HEK293 (cell line): ENCODE data around the gene ZNF429.

Source experiments
- BCL11B ChIP-seq: fragments of 450-650 bp; formaldehyde crosslinking; IDR thresholded peaks from 2 replicates; pipeline ENCODE4 v1.5.1; 2016; ENCODE audit warnings: low read depth, missing biosample characterization, missing genetic modification characterization
- OVOL3 ChIP-seq: fragments of 450-650 bp; formaldehyde crosslinking; IDR thresholded peaks from 2 replicates; pipeline ENCODE4 v1.5.1; 2016; ENCODE audit warnings: missing biosample characterization, missing genetic modification characterization
- ZBTB1 ChIP-seq: fragments of 450-650 bp; formaldehyde crosslinking; IDR thresholded peaks from 2 replicates; pipeline ENCODE4 v1.5.1; 2016; ENCODE audit warnings: missing biosample characterization, missing genetic modification characterization
- ZNF121 ChIP-seq: fragments of 450-650 bp; formaldehyde crosslinking; IDR thresholded peaks from 2 replicates; pipeline ENCODE4 v1.5.1; 2016; ENCODE audit warnings: missing biosample characterization, missing genetic modification characterization
- ZNF221 ChIP-seq: fragments of 450-650 bp; formaldehyde crosslinking; IDR thresholded peaks from 2 replicates; pipeline ENCODE4 v1.5.1; 2017; ENCODE audit warnings: missing biosample characterization, missing genetic modification characterization, borderline replicate concordance
- ZNF391 ChIP-seq: fragments of 450-650 bp; formaldehyde crosslinking; IDR thresholded peaks from 2 replicates; pipeline ENCODE4 v1.5.1; 2016; ENCODE audit warnings: low read depth, missing biosample characterization, missing genetic modification characterization, borderline replicate concordance
- ZNF416 ChIP-seq: fragments of 450-650 bp; formaldehyde crosslinking; IDR thresholded peaks from 2 replicates; pipeline ENCODE4 v1.5.1; 2016; ENCODE audit warnings: missing biosample characterization, missing genetic modification characterization
- ZNF423 ChIP-seq: fragments of 450-650 bp; formaldehyde crosslinking; IDR thresholded peaks from 2 replicates; pipeline ENCODE4 v1.5.1; 2016; ENCODE audit warnings: missing biosample characterization, missing genetic modification characterization
- ZNF571 ChIP-seq: fragments of 450-650 bp; formaldehyde crosslinking; IDR thresholded peaks from 2 replicates; pipeline ENCODE4 v1.5.0; 2017; ENCODE audit warnings: missing biosample characterization, missing genetic modification characterization
- ZNF596 ChIP-seq: fragments of 450-650 bp; IDR thresholded peaks from 2 replicates; pipeline ENCODE4 v1.5.0; 2018; ENCODE audit warnings: missing biosample characterization, mild to moderate bottlenecking, missing genetic modification characterization, moderate library complexity
- ZNF654 ChIP-seq: fragments of 450-650 bp; formaldehyde crosslinking; IDR thresholded peaks from 2 replicates; pipeline ENCODE4 v1.5.1; 2016; ENCODE audit warnings: low read depth, missing biosample characterization, missing genetic modification characterization
- ZNF747 ChIP-seq: fragments of 450-650 bp; formaldehyde crosslinking; IDR thresholded peaks from 2 replicates; pipeline ENCODE4 v1.5.1; 2016; ENCODE audit warnings: missing biosample characterization, missing genetic modification characterization
- TF ChIP-seq, protein P1 (sequence below): fragments of 450-650 bp; formaldehyde crosslinking; IDR thresholded peaks from 2 replicates; pipeline ENCODE4 v1.5.1; 2016; ENCODE audit warnings: missing biosample characterization, missing genetic modification characterization, low read depth

DNA sequence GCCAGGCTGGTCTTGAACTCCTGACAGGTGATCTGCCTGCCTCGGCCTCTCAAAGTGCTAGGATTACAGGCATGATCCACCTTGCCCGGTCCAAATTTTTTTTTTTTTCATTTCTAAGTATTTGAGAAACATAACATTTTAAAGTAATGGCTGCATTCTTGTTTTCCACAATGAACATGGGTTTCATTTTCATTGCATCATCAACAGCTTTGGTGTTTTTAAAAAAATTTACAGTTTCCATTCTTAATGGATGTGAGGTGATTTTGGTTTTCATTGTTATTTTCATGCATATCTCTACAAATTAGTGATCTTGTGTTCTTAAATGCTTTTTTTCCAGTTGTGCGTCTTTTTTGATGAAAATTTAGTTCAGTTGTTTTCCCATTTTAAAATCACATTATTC, 27.5 kb downstream of the ZNF429 start:
- TF ChIP-seq ZNF654 (tag by site-specific recombination) (no peak), ZNF416 (tag by site-specific recombination) (no peak), ZNF121 (tag by site-specific recombination) (no peak), ZNF747 (tag by site-specific recombination) (no peak), ZNF423 (no peak), OVOL3 (tag by site-specific recombination) (no peak), ZNF221 (no peak), ZBTB1 (tag by site-specific recombination) (no peak), ZNF571 (tag by site-specific recombination) (no peak), BCL11B (tag by site-specific recombination) (no peak), ZNF596 (tag by site-specific recombination) (no peak), ZNF391 (tag by site-specific recombination) (no peak)
- TF ChIP-seq, protein P1, sequence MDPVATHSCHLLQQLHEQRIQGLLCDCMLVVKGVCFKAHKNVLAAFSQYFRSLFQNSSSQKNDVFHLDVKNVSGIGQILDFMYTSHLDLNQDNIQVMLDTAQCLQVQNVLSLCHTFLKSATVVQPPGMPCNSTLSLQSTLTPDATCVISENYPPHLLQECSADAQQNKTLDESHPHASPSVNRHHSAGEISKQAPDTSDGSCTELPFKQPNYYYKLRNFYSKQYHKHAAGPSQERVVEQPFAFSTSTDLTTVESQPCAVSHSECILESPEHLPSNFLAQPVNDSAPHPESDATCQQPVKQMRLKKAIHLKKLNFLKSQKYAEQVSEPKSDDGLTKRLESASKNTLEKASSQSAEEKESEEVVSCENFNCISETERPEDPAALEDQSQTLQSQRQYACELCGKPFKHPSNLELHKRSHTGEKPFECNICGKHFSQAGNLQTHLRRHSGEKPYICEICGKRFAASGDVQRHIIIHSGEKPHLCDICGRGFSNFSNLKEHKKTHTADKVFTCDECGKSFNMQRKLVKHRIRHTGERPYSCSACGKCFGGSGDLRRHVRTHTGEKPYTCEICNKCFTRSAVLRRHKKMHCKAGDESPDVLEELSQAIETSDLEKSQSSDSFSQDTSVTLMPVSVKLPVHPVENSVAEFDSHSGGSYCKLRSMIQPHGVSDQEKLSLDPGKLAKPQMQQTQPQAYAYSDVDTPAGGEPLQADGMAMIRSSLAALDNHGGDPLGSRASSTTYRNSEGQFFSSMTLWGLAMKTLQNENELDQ (tag by site-specific recombination): no peak
